ENCODE data around the gene RAB15.

DNA sequence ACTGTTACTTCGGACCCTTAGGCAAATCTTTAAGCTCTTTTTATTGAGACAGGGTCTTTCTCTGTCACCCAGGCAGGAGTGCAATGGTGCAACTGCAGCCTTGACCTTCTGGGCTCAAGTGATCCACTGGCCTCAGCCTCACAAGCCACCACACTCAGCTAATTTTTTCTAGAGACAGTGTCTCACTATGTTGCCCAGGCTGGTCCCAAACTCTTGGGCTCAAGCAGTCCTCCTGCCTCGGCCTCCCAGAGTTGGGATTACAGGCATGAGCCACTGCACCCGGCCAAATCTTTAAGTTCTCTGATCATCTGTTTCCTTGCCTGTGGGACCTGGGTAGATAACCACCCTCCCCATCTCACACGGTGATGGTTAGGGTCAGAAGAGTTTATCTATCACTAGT, 27.3 kb downstream of the RAB15 start:
- TF ChIP-seq, protein P1, sequence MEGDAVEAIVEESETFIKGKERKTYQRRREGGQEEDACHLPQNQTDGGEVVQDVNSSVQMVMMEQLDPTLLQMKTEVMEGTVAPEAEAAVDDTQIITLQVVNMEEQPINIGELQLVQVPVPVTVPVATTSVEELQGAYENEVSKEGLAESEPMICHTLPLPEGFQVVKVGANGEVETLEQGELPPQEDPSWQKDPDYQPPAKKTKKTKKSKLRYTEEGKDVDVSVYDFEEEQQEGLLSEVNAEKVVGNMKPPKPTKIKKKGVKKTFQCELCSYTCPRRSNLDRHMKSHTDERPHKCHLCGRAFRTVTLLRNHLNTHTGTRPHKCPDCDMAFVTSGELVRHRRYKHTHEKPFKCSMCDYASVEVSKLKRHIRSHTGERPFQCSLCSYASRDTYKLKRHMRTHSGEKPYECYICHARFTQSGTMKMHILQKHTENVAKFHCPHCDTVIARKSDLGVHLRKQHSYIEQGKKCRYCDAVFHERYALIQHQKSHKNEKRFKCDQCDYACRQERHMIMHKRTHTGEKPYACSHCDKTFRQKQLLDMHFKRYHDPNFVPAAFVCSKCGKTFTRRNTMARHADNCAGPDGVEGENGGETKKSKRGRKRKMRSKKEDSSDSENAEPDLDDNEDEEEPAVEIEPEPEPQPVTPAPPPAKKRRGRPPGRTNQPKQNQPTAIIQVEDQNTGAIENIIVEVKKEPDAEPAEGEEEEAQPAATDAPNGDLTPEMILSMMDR (tag by site-specific recombination; IDR thresholded peaks at IDR 0.05) = no peak
- TF ChIP-seq, protein P2, sequence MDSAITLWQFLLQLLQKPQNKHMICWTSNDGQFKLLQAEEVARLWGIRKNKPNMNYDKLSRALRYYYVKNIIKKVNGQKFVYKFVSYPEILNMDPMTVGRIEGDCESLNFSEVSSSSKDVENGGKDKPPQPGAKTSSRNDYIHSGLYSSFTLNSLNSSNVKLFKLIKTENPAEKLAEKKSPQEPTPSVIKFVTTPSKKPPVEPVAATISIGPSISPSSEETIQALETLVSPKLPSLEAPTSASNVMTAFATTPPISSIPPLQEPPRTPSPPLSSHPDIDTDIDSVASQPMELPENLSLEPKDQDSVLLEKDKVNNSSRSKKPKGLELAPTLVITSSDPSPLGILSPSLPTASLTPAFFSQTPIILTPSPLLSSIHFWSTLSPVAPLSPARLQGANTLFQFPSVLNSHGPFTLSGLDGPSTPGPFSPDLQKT (IDR thresholded peaks at IDR 0.05; ENCODE audit: borderline replicate concordance, low read depth, low read length) = no peak
- TF ChIP-seq YY1 (tag by site-specific recombination; IDR thresholded peaks at IDR 0.05) (no peak), ZNF324 (tag by site-specific recombination; IDR thresholded peaks at IDR 0.05) (no peak), GLI4 (tag by site-specific recombination; IDR thresholded peaks at IDR 0.05) (no peak), ZNF747 (tag by site-specific recombination; IDR thresholded peaks at IDR 0.05) (no peak), MEIS1 (CRISPR knock-in tag; IDR thresholded peaks at IDR 0.05; ENCODE audit: borderline replicate concordance) (no peak), ZBTB21 (tag by site-specific recombination; IDR thresholded peaks at IDR 0.05) (no peak), ZBTB7A (tag by site-specific recombination; IDR thresholded peaks at IDR 0.05; ENCODE audit: low read depth) (no peak), ZNF202 (tag by site-specific recombination; IDR thresholded peaks at IDR 0.05; ENCODE audit: borderline replicate concordance) (no peak)
- TF ChIP-seq, protein P3, sequence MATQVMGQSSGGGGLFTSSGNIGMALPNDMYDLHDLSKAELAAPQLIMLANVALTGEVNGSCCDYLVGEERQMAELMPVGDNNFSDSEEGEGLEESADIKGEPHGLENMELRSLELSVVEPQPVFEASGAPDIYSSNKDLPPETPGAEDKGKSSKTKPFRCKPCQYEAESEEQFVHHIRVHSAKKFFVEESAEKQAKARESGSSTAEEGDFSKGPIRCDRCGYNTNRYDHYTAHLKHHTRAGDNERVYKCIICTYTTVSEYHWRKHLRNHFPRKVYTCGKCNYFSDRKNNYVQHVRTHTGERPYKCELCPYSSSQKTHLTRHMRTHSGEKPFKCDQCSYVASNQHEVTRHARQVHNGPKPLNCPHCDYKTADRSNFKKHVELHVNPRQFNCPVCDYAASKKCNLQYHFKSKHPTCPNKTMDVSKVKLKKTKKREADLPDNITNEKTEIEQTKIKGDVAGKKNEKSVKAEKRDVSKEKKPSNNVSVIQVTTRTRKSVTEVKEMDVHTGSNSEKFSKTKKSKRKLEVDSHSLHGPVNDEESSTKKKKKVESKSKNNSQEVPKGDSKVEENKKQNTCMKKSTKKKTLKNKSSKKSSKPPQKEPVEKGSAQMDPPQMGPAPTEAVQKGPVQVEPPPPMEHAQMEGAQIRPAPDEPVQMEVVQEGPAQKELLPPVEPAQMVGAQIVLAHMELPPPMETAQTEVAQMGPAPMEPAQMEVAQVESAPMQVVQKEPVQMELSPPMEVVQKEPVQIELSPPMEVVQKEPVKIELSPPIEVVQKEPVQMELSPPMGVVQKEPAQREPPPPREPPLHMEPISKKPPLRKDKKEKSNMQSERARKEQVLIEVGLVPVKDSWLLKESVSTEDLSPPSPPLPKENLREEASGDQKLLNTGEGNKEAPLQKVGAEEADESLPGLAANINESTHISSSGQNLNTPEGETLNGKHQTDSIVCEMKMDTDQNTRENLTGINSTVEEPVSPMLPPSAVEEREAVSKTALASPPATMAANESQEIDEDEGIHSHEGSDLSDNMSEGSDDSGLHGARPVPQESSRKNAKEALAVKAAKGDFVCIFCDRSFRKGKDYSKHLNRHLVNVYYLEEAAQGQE (tag by site-specific recombination; IDR thresholded peaks at IDR 0.05) = no peak
- TF ChIP-seq, protein P4, sequence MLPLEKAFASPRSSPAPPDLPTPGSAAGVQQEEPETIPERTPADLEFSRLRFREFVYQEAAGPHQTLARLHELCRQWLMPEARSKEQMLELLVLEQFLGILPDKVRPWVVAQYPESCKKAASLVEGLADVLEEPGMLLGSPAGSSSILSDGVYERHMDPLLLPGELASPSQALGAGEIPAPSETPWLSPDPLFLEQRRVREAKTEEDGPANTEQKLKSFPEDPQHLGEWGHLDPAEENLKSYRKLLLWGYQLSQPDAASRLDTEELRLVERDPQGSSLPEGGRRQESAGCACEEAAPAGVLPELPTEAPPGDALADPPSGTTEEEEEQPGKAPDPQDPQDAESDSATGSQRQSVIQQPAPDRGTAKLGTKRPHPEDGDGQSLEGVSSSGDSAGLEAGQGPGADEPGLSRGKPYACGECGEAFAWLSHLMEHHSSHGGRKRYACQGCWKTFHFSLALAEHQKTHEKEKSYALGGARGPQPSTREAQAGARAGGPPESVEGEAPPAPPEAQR (tag by site-specific recombination; IDR thresholded peaks at IDR 0.05) = no peak
